Muscle layer of duodenum (tissue), 2 donors: ENCODE results near the gene TRABD2B.

Experiments
- H3K27ac ChIP-seq: one replicate; pipeline ENCODE4 v1.7.0; 2013; ENCODE audit warnings: mild to moderate bottlenecking, low read length
- H3K27me3 ChIP-seq: one replicate; pipeline ENCODE4 v1.7.0; 2013; ENCODE audit warnings: low read depth, mild to moderate bottlenecking, control low read depth, low read length
- H3K36me3 ChIP-seq, 2 donors: one replicate each; pipeline ENCODE4 v1.7.0; 2013; ENCODE audit warnings: low read length in 2 of 2, control low read depth in 1 of 2, mild to moderate bottlenecking in 1 of 2; ENCODE audit not compliant: insufficient read depth in 2 of 2, control insufficient read depth in 1 of 2
- H3K4me1 ChIP-seq, 2 donors: one replicate each; pipeline ENCODE4 v1.7.0; 2013; ENCODE audit warnings: low read length in 2 of 2, mild to moderate bottlenecking in 2 of 2, control low read depth in 1 of 2, moderate library complexity in 1 of 2; ENCODE audit not compliant: insufficient read depth in 2 of 2, control insufficient read depth in 1 of 2
- H3K4me3 ChIP-seq, 2 donors: one replicate each; pipeline ENCODE4 v1.7.0; 2013; ENCODE audit warnings: low read length in 2 of 2, low read depth in 1 of 2, mild to moderate bottlenecking in 1 of 2
- H3K9me3 ChIP-seq, 2 donors: one replicate each; pipeline ENCODE4 v1.7.0; 2013; ENCODE audit warnings: low read length in 2 of 2, control low read depth in 1 of 2, mild to moderate bottlenecking in 1 of 2; ENCODE audit not compliant: control insufficient read depth in 1 of 2
- donor health status: healthy.

The TRABD2B gene

GRCh38 chr1:47990286-47990685, 6.9 kb downstream of the TRABD2B start:
- Histone ChIP-seq H3K9me3 (no peaks in the 10 kb centered on the region), H3K4me3 (no peak overlapping the region), H3K27ac (no peak overlapping the region), H3K4me1 (peaks cover 0 to 27% of the 10 kb centered on the region in 2 donors), H3K36me3 (no peaks in the 10 kb centered on the region), H3K27me3 (no peaks in the 10 kb centered on the region)

- peaks cover 0 to 27% of the 10 kb centered on the region in 2 donors for H3K4me1 ChIP-seq
- no peaks in the 10 kb centered on the region for H3K36me3 ChIP-seq
- H3K27ac ChIP-seq, result no peak overlapping the region
- no peak overlapping the region for H3K4me3 ChIP-seq
- no peaks in the 10 kb centered on the region for H3K27me3 ChIP-seq
- H3K9me3 ChIP-seq, result no peaks in the 10 kb centered on the region
These were observed 9.6 kb downstream of the TRABD2B start for GRCh38 chr1:47987601-47988000.

DNA sequence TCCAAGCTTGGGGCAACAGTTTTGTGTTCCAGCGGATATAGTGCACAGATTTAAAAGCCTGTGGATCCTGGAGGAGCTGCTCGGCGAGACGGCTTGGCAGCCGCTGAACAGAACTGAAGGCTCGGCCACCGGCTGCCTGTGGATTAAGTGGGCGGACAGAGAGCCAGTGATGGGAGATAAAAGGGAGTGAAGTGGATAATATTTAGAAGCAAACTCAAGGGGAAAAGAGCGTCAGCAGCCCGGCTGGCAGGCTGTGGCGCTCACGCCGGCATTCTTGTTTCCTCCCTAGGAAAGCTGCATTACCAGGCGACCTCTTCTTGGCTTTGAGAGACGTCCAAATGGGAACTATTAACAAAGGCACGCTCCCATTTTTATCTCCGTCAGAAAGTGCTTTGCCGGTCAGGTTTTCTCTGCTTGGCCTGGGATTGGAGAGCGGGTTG, 10.4 kb downstream of the TRABD2B start:
- no peaks in the 10 kb centered on the region for H3K36me3 ChIP-seq
- H3K4me1 ChIP-seq, result peaks cover 0 to 23% of the 10 kb centered on the region in 2 donors
- H3K27me3 ChIP-seq, result no peaks in the 10 kb centered on the region
- H3K27ac ChIP-seq, result no peak overlapping the region
- H3K4me3 ChIP-seq, result peak overlapping the region in 1 of 2 donors; percentile 36
- H3K9me3 ChIP-seq, result no peaks in the 10 kb centered on the region

DNA sequence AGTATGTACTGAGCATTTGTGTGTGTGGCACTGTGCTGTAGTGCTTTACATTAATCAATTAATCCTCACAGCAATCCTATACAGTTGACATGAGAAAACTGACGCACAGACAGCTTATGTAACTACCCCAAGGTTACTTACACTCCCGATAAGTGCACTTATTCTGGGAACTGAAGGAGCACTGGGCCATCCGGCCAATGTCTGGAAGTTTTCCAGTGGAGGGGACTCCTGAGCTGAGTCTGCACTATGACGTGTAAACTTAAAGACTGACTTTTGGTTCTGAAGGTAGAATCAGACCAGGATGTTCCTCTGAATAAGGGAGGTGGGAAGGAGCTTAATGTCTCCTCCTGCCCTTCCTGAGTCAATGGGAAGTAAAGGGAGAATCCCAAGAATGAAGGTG, 12.2 kb downstream of the TRABD2B start:
- no peaks in the 10 kb centered on the region for H3K27me3 ChIP-seq
- H3K36me3 ChIP-seq, result no peaks in the 10 kb centered on the region
- peaks cover 0 to 23% of the 10 kb centered on the region in 2 donors for H3K4me1 ChIP-seq
- H3K4me3 ChIP-seq, result no peak overlapping the region
- H3K27ac ChIP-seq, result no peak overlapping the region
- no peaks in the 10 kb centered on the region for H3K9me3 ChIP-seq

DNA sequence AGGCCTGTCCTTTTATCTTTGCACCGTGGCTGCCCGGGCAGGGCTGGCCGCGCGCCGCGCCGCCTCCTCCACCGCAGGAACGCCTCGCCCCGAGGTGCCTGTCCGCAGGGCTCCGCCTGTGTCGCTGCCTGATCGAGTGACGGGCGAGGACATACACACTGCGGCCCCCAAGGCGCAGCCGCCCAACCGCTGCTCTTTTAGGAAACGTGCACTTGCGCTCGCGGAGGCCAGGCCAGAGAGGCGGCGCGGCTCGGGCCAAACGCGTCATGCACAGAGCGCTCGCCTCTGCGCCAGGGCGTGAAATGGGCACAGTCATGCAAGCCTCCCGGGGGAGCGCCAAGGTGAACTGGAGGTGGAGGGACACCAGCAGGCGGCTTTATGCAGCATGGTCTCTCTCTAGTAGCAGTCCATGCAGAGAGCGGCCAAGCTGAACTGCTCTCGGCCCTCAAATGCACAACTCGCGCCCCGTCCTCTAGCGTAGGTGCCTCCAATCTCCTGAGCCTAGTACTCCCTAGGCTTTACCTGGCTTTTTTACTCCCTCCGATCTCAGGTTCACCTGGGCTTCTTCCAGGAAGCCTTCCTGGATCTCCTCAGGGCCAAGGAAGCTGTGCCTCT, 12.9 kb downstream of the TRABD2B start:
- Histone ChIP-seq H3K4me1 (peaks cover 0 to 23% of the 10 kb centered on the region in 2 donors), H3K9me3 (no peaks in the 10 kb centered on the region), H3K4me3 (peak overlapping the region in 1 of 2 donors; percentile 43), H3K27ac (no peak overlapping the region), H3K27me3 (no peaks in the 10 kb centered on the region), H3K36me3 (no peaks in the 10 kb centered on the region)

DNA sequence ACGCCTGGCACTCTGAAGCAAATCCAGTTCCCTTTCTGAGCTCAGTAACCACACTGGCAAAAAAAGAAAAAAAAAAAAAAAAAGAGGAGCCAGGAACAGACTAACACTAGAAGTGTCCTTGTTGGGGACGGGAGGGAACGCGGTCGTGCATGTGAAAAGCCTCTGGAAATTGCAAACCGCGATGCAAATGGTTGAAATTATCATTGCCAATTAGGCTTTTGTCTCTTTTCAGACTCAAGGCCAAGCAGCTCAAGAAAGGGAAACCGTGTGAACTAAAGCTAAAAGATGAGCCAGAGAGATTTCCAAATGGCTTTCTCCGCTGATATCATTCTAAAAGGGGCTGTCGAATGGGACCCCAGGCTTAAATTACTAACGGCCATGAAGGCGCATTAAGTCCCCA, 13.5 kb downstream of the TRABD2B start:
- Histone ChIP-seq H3K27me3 (no peaks in the 10 kb centered on the region), H3K36me3 (no peaks in the 10 kb centered on the region), H3K4me3 (no peak overlapping the region), H3K9me3 (no peaks in the 10 kb centered on the region), H3K4me1 (peaks cover 0 to 23% of the 10 kb centered on the region in 2 donors), H3K27ac (no peak overlapping the region)

DNA sequence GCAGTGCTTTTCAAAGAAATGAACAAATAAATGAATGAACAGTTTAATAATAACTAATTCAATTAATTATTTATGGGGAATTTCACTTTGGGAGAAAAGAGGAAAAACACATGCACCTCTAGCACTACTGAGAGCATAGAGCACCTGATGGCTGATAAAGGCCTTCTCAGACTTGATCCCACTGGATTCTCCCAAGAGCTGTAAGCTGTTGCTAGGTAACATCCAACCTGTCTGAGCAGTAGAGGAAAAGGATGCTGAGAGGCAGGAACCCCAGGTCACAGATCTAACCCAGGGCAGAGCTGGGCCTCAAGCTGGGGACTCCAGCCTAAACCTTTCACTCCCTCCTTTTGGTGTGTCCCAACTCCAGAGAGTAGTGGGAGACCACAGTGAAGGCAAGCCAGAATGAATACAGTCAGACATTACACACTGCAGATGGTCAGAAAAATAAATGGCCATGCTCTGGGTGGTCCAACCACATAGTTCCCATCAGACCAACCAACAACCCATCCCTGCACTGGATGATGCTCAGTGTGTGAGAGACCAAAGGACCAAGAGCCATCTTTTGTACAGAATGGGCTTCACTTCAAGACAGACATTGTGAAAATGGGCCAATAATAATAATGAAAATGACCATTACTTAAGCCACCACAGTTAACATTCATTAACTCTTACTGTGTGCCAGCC, 15.4 kb downstream of the TRABD2B start:
- H3K36me3 ChIP-seq, result no peaks in the 10 kb centered on the region
- no peak overlapping the region for H3K27ac ChIP-seq
- no peak overlapping the region for H3K4me3 ChIP-seq
- H3K4me1 ChIP-seq, result peaks cover 0 to 10% of the 10 kb centered on the region in 2 donors
- no peaks in the 10 kb centered on the region for H3K9me3 ChIP-seq
- no peaks in the 10 kb centered on the region for H3K27me3 ChIP-seq

DNA sequence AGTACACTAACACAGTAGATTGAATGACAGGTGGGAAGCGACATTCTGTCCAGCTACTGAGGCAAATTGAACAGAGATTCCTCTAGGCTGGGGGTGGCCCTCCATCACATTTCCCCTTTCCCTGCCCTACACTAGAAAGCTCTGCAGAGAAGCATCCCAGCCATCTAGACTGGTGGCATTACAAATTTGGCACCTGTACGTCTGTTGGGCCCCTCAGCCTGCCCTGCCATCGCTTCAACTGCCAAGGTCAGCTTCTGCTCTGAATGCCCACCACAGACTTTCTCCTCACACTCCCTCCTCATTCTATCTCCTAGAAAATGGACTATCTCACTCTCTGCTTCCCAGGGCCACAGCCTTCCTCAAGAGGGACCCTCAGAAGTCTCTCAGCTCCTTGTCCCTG, 16.7 kb downstream of the TRABD2B start:
- Histone ChIP-seq H3K27me3 (no peaks in the 10 kb centered on the region), H3K9me3 (no peaks in the 10 kb centered on the region), H3K27ac (no peak overlapping the region), H3K4me1 (peaks cover 0 to 6% of the 10 kb centered on the region in 2 donors), H3K4me3 (no peak overlapping the region), H3K36me3 (no peaks in the 10 kb centered on the region)

GRCh38 chr1:47979724-47980123, 17.5 kb downstream of the TRABD2B start:
- H3K36me3 ChIP-seq, result no peaks in the 10 kb centered on the region

DNA sequence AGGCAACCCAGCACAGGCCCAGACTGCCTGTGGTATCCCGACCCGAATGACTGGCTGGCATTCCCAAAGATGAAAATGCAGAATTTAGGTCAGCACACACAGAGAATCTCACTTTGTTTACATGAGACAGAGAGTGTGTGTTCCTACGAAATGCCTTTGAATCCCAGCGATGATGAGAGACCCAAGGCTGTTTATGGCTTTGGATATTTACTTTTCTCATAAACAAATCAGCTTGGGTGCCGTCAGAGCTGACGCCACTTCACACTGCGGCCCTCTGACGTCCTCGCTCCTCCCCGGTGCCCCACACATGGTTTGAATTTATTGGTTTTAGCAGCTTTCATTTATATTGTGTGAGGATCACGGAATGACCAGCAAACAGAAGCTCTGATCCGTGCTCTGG, 18.7 kb downstream of the TRABD2B start:
- H3K36me3 ChIP-seq, result no peaks in the 10 kb centered on the region
- no peak overlapping the region for H3K27ac ChIP-seq

More at GRCh38 chr1:47979724-47980123, 17.5 kb downstream of the TRABD2B start:
- Histone ChIP-seq H3K4me1 (peaks cover 0 to 5% of the 10 kb centered on the region in 2 donors), H3K27ac (no peak overlapping the region), H3K4me3 (no peak overlapping the region), H3K27me3 (no peaks in the 10 kb centered on the region), H3K9me3 (no peaks in the 10 kb centered on the region)

DNA sequence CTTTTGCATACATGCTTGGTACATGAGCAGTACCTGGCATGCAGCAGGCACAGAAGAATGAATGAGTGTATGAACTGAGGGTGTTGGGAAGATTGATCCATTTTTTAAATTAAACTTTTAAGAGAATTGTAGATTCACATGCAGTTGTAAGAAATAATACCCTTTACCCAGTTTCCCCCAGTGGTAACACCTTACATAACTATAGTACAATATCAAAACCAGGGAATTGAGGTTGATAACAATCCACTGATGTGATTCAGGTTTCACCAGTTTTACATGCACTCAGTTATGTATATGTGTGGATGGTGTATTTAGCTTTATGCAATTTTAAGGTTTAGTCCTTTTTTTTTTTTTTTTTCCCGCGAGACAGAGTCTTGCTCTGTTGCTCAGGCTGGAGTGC, 20.5 kb downstream of the TRABD2B start:
- no peak overlapping the region for H3K27ac ChIP-seq
- no peaks in the 10 kb centered on the region for H3K36me3 ChIP-seq
- no peaks in the 10 kb centered on the region for H3K9me3 ChIP-seq
- no peak overlapping the region for H3K4me3 ChIP-seq
- H3K27me3 ChIP-seq, result no peaks in the 10 kb centered on the region
- H3K4me1 ChIP-seq, result no peaks in the 10 kb centered on the region

More for the DNA sequence above, 18.7 kb downstream of the TRABD2B start:
- H3K4me1 ChIP-seq, result no peaks in the 10 kb centered on the region
- H3K27me3 ChIP-seq, result no peaks in the 10 kb centered on the region
- H3K4me3 ChIP-seq, result no peak overlapping the region
- no peaks in the 10 kb centered on the region for H3K9me3 ChIP-seq
